AG09309 (cell line): ENCODE results near the gene MEIS2.

ENCODE experiments used
- DNase-seq: peaks from one replicate; pipeline ENCODE4 v3.0.0-alpha.2; 2010; ENCODE audit warnings: low read depth
- H3K4me3 ChIP-seq: 2 replicates; pipeline ENCODE4 v1.5.1; 2011; ENCODE audit warnings: mild to moderate bottlenecking, low read depth, low read length, moderate library complexity; ENCODE audit not compliant: control insufficient read depth
- CTCF ChIP-seq: IDR thresholded peaks from 2 replicates; pipeline ENCODE4 v1.5.1; 2011; ENCODE audit warnings: mild to moderate bottlenecking, low read depth, low read length, inconsistent platforms; ENCODE audit not compliant: insufficient read depth, control insufficient read depth; ENCODE audit errors: missing control alignments

The MEIS2 gene

GRCh38 chr15:37032091-37032775, 68.1 kb downstream of the MEIS2 start:
- no peak for TF ChIP-seq CTCF
- no peak overlapping the region for H3K4me3 ChIP-seq
- no peak for DNase-seq

- TF ChIP-seq CTCF, result no peak
- H3K4me3 ChIP-seq, result no peak overlapping the region
- peak; percentile 48 for DNase-seq
Observed at GRCh38 chr15:37031198-37031597, 69.2 kb downstream of the MEIS2 start.

GRCh38 chr15:37028625-37029296, 71.6 kb downstream of the MEIS2 start:
- TF ChIP-seq CTCF, result no peak
- H3K4me3 ChIP-seq, result no peak overlapping the region
- peak; percentile 52 for DNase-seq

- DNase-seq, result no peak
- H3K4me3 ChIP-seq, result no peak overlapping the region
- no peak for TF ChIP-seq CTCF
Observed at GRCh38 chr15:37020852-37021251, 79.5 kb downstream of the MEIS2 start.

- no peak overlapping the region for H3K4me3 ChIP-seq
- no peak for DNase-seq
- no peak for TF ChIP-seq CTCF
Observed at GRCh38 chr15:37019479-37020433, 80.6 kb downstream of the MEIS2 start.

GRCh38 chr15:37017031-37017625, 83.2 kb downstream of the MEIS2 start:
- no peak overlapping the region for H3K4me3 ChIP-seq
- TF ChIP-seq CTCF, result no peak

More at GRCh38 chr15:37017031-37017625, 83.2 kb downstream of the MEIS2 start:
- DNase-seq, result no peak
